Measurements from ENCODE around the gene DPF3.

The DPF3 gene

GRCh38 chr14:72662214-72662613 lies 231.7 kb downstream of the DPF3 start:
- DNase-seq (ENCODE audit: insufficient read length, low spot score), result no peak
- FAIRE-seq, result no peak

GRCh38 chr14:72657214-72657921 lies 236.5 kb downstream of the DPF3 start:
- FAIRE-seq (no peak), DNase-seq (ENCODE audit: insufficient read length, low spot score) (no peak)

GRCh38 chr14:72653026-72653425 lies 240.9 kb downstream of the DPF3 start:
- DNase-seq (ENCODE audit: insufficient read length, low spot score), result no peak
- FAIRE-seq, result no peak

- DNase-seq (ENCODE audit: insufficient read length, low spot score), result no peak
- no peak for FAIRE-seq
Measured at GRCh38 chr14:72652179-72652578, 241.7 kb downstream of the DPF3 start.

GRCh38 chr14:72651714-72652113 lies 242.2 kb downstream of the DPF3 start:
- DNase-seq (ENCODE audit: insufficient read length, low spot score) (no peak), FAIRE-seq (no peak)

- FAIRE-seq, result no peak
- DNase-seq (ENCODE audit: insufficient read length, low spot score), result no peak
Measured at GRCh38 chr14:72651081-72651480, 242.8 kb downstream of the DPF3 start.

GRCh38 chr14:72649603-72650227 lies 244.2 kb downstream of the DPF3 start:
- DNase-seq (ENCODE audit: insufficient read length, low spot score), result no peak
- FAIRE-seq, result no peak

- FAIRE-seq (no peak), DNase-seq (ENCODE audit: insufficient read length, low spot score) (no peak)
Measured at GRCh38 chr14:72647782-72648181, 246.1 kb downstream of the DPF3 start.

GRCh38 chr14:72646861-72647528 lies 246.9 kb downstream of the DPF3 start:
- DNase-seq (ENCODE audit: insufficient read length, low spot score) (no peak), FAIRE-seq (no peak)

DNA sequence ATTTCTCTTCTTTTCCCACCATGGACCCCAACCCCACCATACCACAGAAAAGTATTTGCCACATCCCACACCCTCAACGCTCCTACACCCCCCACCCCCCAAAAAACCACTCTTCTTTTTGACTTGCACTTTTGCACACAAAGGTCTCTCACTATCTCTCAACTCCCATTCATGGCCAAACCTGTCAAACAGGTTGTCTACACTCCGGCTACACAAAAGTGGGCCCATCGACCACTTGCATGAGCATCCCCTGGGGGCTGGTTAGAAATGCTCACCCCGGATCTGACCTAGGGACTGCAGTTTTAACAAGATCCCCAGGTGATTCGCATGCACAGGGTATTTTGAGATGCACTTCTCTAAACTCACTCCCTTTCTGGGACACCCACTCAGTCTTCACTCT lies 248.2 kb downstream of the DPF3 start:
- no peak for FAIRE-seq
- no peak for DNase-seq (ENCODE audit: insufficient read length, low spot score)

- no peak for FAIRE-seq
Measured at GRCh38 chr14:72644758-72645489, 249.0 kb downstream of the DPF3 start.

DNA sequence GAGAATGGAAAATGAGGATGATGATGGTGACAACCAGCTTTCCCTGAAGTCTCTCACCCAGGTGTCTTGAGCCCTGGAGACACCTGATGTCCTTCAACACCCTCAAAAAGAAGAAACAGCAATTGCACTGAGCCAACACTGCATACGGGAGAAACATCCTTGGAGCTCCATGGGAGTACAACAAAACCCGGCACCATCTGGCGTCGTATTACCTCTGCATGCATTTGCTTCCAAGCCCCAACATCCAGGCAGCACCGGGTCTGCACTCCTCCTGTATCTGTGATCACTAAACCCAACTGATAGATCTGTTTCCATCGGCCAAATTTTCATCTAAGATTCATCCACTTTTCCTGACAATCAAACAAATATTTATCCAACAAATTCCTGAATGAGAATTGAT lies 249.9 kb downstream of the DPF3 start:
- DNase-seq (ENCODE audit: insufficient read length, low spot score) (no peak), FAIRE-seq (no peak)

More at GRCh38 chr14:72644758-72645489, 249.0 kb downstream of the DPF3 start:
- no peak for DNase-seq (ENCODE audit: insufficient read length, low spot score)

GRCh38 chr14:72643317-72643801 lies 250.5 kb downstream of the DPF3 start:
- DNase-seq (ENCODE audit: insufficient read length, low spot score), result no peak
- no peak for FAIRE-seq

DNA sequence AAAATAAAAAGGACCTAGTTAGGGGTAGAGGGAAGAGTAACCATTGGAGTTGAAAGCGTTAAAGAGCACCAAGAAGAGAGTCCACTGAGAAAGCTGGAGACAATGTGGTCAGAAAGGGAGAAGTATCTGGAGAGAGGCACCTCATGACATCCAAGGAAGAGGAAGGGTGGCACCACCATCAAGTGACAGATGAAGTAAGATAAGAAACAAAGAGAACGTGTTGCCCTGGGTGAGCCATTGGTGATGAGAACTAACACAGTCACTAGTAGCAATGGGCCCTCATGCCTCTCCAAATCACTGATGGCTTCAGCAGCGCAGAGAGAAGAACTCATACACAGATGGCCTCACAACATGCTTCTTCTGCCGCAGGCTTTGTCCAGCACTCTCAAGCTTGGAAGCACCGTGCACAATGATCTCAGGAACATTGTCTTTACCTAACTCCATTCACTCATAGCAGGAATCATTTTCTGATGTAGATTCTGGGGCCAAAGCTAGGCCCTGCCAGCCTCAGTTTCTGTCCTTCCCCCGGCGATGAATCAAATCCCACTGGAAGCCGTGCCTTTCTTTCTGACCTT lies 252.9 kb downstream of the DPF3 start:
- no peak for DNase-seq (ENCODE audit: insufficient read length, low spot score)
- FAIRE-seq, result no peak

DNA sequence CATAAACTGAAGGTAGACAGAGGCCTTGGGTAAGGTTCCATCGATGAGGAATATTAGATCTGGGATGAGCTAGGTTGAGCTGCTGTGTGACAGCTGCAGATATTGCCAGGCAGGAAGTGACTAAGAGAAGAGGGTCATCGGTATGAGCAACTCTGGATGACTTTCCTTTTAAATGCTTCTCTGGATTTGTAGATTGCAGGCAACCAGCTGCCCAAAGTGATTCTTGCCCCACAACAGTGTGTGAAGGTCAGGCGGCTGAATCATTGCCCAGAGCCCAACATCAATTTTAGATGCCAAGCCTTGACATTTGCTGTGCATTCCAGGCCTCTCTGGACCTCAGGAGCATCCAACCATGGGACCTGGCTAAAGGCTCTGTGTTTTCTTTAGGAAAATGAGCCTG lies 255.9 kb downstream of the DPF3 start:
- FAIRE-seq (no peak), DNase-seq (ENCODE audit: insufficient read length, low spot score) (no peak)

DNA sequence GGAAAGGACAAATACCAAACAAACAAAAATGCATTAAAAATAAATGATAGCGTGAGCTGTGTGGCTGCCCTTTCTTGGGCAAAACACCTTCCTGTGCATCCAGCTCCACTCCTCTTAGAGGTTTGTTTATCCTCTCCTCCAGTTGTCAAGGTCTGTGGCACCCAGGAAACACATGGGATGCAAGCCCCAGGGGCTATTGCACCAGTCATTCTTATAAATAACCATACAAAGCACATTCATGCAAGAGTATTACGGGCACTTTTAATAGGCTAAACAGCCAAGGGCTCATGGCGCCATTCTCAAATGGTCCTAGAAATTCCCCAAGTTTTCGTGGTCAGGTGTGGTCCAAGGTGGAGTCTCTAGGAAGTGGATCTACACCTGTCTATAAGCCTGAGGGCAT lies 257.0 kb downstream of the DPF3 start:
- DNase-seq (ENCODE audit: insufficient read length, low spot score) (no peak), FAIRE-seq (no peak)

DNA sequence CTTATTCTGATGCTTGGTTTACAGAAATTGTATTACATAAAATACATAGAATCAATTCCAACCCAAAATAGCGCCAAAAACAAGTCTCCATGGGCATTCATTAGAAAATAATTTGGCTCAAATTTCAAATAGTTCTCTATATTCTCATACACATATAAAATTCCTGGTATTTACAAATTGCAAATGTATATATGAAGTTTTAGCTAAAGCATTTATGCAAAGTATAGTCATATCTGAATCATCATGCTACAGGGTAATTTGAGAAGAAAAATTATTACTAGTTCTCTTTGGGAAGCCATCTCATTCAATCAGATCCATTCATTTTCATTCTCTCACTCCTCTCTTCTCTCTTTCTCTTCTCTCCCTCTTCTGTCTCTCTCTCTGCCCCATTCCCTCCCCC lies 257.8 kb downstream of the DPF3 start:
- no peak for DNase-seq (ENCODE audit: insufficient read length, low spot score)
- no peak for FAIRE-seq

GRCh38 chr14:72634691-72635616 lies 258.9 kb downstream of the DPF3 start:
- DNase-seq (ENCODE audit: insufficient read length, low spot score), result peak; percentile 17
- peak; percentile 14 for FAIRE-seq

GRCh38 chr14:72633551-72633950 lies 260.4 kb downstream of the DPF3 start:
- no peak for FAIRE-seq

DNA sequence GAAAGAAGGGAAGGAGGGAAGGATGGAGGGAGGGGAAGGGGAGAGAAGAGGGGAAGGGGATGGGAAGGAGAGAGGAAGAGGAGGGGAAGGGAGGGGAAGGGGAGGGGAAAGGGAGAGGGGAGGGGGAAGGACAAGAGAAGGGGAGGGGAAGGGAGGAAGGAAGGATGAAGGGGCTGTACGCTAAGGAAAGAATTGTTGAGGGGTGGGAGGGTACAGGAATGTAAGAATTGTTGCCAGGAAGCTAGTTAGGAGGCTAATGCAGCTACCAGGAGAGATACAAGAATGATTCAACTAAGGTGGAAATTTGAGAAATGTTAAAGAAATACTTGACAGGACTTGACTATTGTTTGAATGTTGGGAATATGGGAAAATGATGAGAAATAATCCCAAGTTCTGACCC lies 261.2 kb downstream of the DPF3 start:
- FAIRE-seq (no peak), DNase-seq (ENCODE audit: insufficient read length, low spot score) (no peak)

More at GRCh38 chr14:72633551-72633950, 260.4 kb downstream of the DPF3 start:
- no peak for DNase-seq (ENCODE audit: insufficient read length, low spot score)

Data from GM19239 (cell line).